Activated gamma-delta T cell treated with Interleukin-2 at 50 U/mL for 16 hours (primary cell): Measurements from ENCODE around the gene AP2B1.
"Not testable (repeated sequence)": the region's sequence is repeated elsewhere in the genome, so short reads cannot be mapped to it uniquely, and the experiment has no call there.

Source experiments
- DNase-seq: peaks from one replicate; pipeline ENCODE4 v3.0.0-alpha.2; 2020

Gene AP2B1

GRCh38 chr17:35703308-35703707, 116.2 kb downstream of the AP2B1 start:
- not testable (repeated sequence) for DNase-seq

- no peak for DNase-seq
These were observed 118.1 kb downstream of the AP2B1 start for GRCh38 chr17:35705230-35705629.

GRCh38 chr17:35705705-35706104, 118.6 kb downstream of the AP2B1 start:
- no peak for DNase-seq

GRCh38 chr17:35708149-35708548, 121.0 kb downstream of the AP2B1 start:
- no peak for DNase-seq

GRCh38 chr17:35708951-35709350, 121.8 kb downstream of the AP2B1 start:
- no peak for DNase-seq

GRCh38 chr17:35709874-35710273, 122.8 kb downstream of the AP2B1 start:
- no peak for DNase-seq

GRCh38 chr17:35710950-35711349, 123.8 kb downstream of the AP2B1 start:
- no peak for DNase-seq

GRCh38 chr17:35713069-35713728, 126.1 kb downstream of the AP2B1 start:
- no peak for DNase-seq

- DNase-seq, result no peak
These were observed 127.9 kb downstream of the AP2B1 start for GRCh38 chr17:35714988-35715387.

GRCh38 chr17:35715416-35715815, 128.3 kb downstream of the AP2B1 start:
- no peak for DNase-seq

- DNase-seq, result no peak
These were observed 129.1 kb downstream of the AP2B1 start for GRCh38 chr17:35716173-35716572.

GRCh38 chr17:35716897-35717465, 129.9 kb downstream of the AP2B1 start:
- DNase-seq, result no peak

GRCh38 chr17:35717475-35717874, 130.4 kb downstream of the AP2B1 start:
- no peak for DNase-seq

- no peak for DNase-seq
These were observed 136.6 kb downstream of the AP2B1 start for GRCh38 chr17:35723735-35724134.

- DNase-seq, result no peak
These were observed 137.9 kb downstream of the AP2B1 start for GRCh38 chr17:35725058-35725457.

- no peak for DNase-seq
These were observed 138.6 kb downstream of the AP2B1 start for GRCh38 chr17:35725802-35726126.

- no peak for DNase-seq
These were observed 139.2 kb downstream of the AP2B1 start for GRCh38 chr17:35726127-35726952.

GRCh38 chr17:35726953-35727460, 139.9 kb downstream of the AP2B1 start:
- no peak for DNase-seq

GRCh38 chr17:35727635-35728034, 140.5 kb downstream of the AP2B1 start:
- no peak for DNase-seq

GRCh38 chr17:35728551-35728950, 141.4 kb downstream of the AP2B1 start:
- DNase-seq, result no peak

- no peak for DNase-seq
These were observed 142.3 kb downstream of the AP2B1 start for GRCh38 chr17:35729405-35729833.

GRCh38 chr17:35730400-35731005, 143.4 kb downstream of the AP2B1 start:
- DNase-seq, result no peak

- DNase-seq, result peak; percentile 34
These were observed 144.3 kb downstream of the AP2B1 start, which contains the start of gene RASL10B for GRCh38 chr17:35731239-35731916. TSS of gene RASL10B (plus strand) at chr17:35731639. CDS start at chr17:35735185, 3,546 bp downstream.
